Measurements from ENCODE around the gene AVPR1B.
A peak's percentile ranks its signal among the peaks of the same experiment; 100 is the strongest.
"Not testable (repeated sequence)": the region's sequence is repeated elsewhere in the genome, so short reads cannot be mapped to it uniquely, and the experiment has no call there.

Gene AVPR1B

GRCh38 chr1:206080026-206080820 is 37.0 kb downstream of the AVPR1B start:
- DNase-seq = peak; percentile 17

- DNase-seq = peak; percentile 31
Observed at GRCh38 chr1:206079135-206079534, 38.1 kb downstream of the AVPR1B start.

GRCh38 chr1:206075786-206076755 is 41.1 kb downstream of the AVPR1B start:
- no peak for DNase-seq

- DNase-seq = peak; percentile 97
Observed at GRCh38 chr1:206074839-206075238, 42.3 kb downstream of the AVPR1B start.

- no peak for DNase-seq
Observed at GRCh38 chr1:206070627-206071304, 46.4 kb downstream of the AVPR1B start.

- peak; percentile 34 for DNase-seq
Observed at GRCh38 chr1:206068314-206068713, 48.9 kb downstream of the AVPR1B start.

- DNase-seq = peak; percentile 88
Observed at GRCh38 chr1:206067486-206068227, 49.5 kb downstream of the AVPR1B start.

GRCh38 chr1:206066479-206067171 is 50.6 kb downstream of the AVPR1B start:
- DNase-seq = peak; percentile 96

GRCh38 chr1:206065547-206066145 is 51.5 kb downstream of the AVPR1B start:
- peak; percentile 84 for DNase-seq

GRCh38 chr1:206064501-206064900 is 52.7 kb downstream of the AVPR1B start:
- DNase-seq = not testable (repeated sequence)

GRCh38 chr1:206064001-206064400 is 53.2 kb downstream of the AVPR1B start:
- DNase-seq = not testable (repeated sequence)

- no peak for DNase-seq
Observed at GRCh38 chr1:206062464-206062863, 54.7 kb downstream of the AVPR1B start.

- DNase-seq = no peak
Observed at GRCh38 chr1:206060844-206061243, 56.3 kb downstream of the AVPR1B start.

Measured in OCI-M1 (cell line).